ENCODE data around the gene ZC3H11A.
"Not testable (repeated sequence)": the region's sequence is repeated elsewhere in the genome, so short reads cannot be mapped to it uniquely, and the experiment has no call there.

ZC3H11A gene

GRCh38 chr1:203789966-203790365, 5.5 kb upstream of the ZC3H11A start:
- DNase-seq, result no peak

DNA sequence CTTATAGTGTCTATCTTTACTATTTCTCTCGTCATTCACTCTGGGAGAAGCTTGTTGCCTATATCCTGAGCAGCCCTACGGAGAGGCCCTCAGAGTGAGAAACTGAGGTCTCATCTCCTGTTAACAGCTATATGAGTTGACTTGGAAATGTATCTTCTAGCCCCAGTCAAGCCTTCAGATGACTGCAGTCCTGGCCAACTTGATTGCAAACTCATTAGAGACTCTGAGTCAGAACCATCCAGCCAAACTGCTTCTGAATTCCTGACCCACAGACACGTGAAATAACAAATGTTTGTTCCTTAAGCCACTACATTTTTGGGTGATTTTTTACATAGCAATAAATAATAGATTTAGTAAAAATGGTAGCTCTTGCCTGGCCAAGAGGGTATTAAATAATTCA, 3.9 kb upstream of the ZC3H11A start:
- no peak for DNase-seq

DNA sequence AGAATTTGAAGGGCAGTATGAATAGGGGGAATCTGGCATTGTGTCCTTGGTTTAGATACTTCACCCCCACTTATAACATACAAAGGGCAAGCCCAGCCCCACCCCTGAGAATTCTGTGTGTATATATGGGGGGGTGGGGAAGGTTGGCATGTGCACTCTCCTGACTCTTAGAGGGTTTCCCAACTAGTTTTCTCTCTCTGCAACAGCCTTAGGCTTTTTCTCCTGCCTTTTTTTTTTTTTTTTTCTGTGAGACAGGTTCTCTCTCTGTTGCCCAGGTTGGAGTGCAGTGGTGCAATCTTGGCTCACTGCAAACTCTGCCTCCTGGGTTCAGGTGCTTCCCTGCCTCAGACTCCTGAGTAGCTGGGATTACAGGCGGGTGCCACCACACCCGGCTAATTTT, 2.9 kb upstream of the ZC3H11A start:
- no peak for DNase-seq

GRCh38 chr1:203793561-203793960, 1.9 kb upstream of the ZC3H11A start:
- not testable (repeated sequence) for DNase-seq

GRCh38 chr1:203794764-203795440, 521 bp upstream of the ZC3H11A start:
- no peak for DNase-seq

GRCh38 chr1:203796236-203796605, 798 bp downstream of the ZC3H11A start:
- no peak for DNase-seq

GRCh38 chr1:203797216-203797615, 1.8 kb downstream of the ZC3H11A start:
- DNase-seq, result no peak

GRCh38 chr1:203797948-203798655, 2.7 kb downstream of the ZC3H11A start:
- DNase-seq, result no peak

- no peak for DNase-seq
Measured at GRCh38 chr1:203799157-203799556, 3.7 kb downstream of the ZC3H11A start.

DNA sequence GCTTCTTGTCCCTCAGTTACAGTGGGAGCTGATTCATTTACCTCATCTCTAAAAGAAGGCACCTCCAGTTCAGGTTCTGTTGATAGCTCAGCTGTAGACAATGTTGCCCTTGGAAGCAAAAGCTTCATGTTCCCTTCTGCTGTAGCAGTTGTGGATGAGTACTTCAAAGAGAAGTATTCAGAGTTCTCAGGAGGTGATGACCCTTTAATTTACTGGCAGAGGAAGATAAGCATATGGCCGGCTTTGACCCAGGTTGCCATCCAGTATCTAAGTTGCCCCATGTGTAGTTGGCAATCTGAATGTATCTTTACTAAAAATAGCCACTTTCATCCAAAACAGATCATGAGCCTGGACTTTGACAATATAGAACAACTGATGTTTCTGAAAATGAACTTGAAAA, 4.5 kb downstream of the ZC3H11A start:
- no peak for DNase-seq

- DNase-seq, result no peak
Measured at GRCh38 chr1:203805689-203806088, 10.3 kb downstream of the ZC3H11A start.

DNA sequence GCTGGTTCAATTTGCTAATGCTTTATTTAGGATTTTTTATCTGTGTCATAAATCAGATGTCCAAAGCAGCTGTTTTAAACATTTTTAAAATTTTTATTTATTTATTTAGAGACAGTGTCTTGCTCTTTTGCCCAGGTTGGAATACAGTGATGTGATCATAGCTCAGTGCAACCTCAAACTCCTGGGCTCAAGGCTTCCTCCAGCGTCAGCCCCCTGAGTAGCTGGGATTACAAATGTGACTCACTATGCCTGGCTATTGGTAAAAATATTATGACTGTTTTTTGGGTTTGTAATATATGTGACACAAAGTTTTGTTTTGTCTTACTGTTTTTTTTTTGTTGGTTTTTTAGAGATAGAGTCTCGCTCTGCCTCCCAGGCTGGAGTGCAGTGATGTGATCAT, 11.8 kb downstream of the ZC3H11A start:
- DNase-seq, result no peak

DNA sequence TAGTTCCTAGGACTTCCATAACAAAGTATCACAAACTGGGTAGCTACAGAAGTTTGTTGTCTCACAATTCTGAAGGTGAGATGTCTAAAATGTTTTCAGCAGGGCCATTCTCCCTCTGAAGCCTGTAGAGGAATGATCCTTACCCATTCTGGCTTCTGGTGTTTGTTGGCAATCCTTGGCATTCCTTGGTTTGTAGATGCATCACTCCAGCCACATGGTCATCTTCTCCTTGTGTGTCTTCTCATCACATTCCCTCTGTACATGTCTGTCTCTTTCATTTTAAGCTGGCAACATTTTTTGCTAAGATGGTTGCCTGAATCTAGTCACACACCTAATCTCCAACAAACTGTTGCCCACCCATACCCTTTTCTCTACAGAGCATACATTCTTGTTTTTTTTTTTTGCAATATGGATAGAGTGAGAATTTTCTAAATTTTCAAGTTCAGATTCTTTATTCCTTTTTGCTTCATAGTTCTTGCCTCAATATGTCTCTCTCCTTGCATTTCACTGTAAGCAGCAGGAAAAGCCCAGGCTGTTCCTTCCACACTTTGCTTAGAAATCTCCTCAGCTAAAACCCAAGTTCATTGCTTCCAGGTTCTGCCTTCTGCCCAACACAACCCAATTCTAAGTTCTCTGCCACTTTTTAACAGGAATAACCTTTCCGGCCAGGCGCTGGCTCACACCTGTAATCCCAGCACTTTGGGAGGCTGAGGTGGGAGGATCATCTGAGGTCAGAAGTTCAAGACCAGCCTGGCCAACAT, 18.3 kb downstream of the ZC3H11A start:
- DNase-seq, result no peak

GRCh38 chr1:203818399-203818798, 23.0 kb downstream of the ZC3H11A start:
- DNase-seq, result no peak

GRCh38 chr1:203823306-203823705, 27.9 kb downstream of the ZC3H11A start:
- DNase-seq, result no peak

DNA sequence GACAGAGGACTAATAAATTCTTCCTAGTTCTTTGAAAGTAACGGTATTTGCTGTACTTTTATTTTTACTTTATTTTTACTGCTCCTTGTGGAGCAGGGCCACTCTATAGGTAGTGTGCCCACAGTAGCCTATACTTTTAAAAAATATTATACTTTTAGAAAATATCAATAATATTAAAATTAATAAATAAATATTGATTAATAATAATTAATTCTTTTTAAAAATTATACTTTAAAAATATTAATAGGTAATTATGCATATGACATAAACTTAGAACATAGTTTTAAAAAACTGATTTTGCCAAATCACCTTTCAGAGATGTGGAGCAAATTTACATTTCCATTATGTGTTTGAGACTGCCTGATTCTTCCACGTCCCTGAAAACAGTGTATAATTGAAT, 30.8 kb downstream of the ZC3H11A start:
- no peak for DNase-seq

DNA sequence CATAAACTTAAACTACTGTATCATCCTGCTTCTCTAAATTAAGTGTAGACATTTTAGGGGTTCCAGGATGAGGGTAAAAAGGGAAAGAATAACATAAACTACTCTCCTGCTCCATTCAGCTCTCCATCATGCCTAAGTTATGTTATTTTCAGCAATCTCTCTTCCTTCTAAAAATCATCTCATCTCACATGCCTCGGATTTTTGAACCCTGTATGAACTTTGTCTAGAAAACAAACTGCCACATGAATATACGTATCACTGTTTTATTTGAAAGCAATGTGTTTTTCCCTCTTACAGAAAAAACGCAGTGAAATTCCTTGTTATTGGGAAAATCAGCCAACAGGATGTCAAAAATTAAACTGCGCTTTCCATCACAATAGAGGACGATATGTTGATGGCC, 32.6 kb downstream of the ZC3H11A start:
- no peak for DNase-seq

GRCh38 chr1:203828503-203828902, 33.1 kb downstream of the ZC3H11A start:
- DNase-seq, result no peak

DNA sequence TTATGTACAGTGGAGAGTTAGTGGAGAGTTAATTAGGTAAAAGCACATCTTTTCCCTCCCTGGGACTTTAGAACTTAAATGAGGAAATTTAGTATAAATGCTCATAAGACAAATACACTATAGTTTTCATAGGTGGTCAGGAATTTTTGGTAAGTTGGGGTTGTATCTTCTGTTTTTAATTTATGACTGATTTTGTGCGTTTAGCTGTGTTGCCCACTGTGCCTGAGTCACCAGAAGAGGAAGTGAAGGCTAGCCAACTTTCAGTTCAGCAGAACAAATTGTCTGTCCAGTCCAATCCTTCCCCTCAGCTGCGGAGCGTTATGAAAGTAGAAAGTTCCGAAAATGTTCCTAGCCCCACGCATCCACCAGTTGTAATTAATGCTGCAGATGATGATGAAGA, 33.8 kb downstream of the ZC3H11A start:
- DNase-seq, result not testable (repeated sequence)

DNA sequence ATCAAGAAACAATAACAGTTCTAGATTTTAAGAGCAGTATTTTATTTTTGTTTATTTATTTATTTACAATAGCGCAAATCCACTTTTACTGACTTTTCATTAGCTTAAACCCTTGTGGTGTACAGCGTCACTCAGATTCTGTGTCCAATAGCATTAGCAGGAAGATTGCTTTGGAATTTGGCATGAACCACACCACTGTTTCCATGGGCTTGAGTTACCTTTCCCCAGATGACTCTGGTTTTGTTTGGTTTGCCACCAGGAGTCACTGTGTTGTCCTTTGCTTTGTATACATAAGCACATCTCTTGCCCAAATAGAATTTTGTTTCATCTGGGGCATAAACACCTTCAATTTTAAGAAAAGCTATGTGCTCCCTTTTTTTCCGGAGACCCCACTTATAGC, 40.1 kb downstream of the ZC3H11A start:
- DNase-seq, result no peak

- no peak for DNase-seq
Measured at GRCh38 chr1:203839081-203839480, 43.7 kb downstream of the ZC3H11A start.

GRCh38 chr1:203840208-203840808, 44.9 kb downstream of the ZC3H11A start:
- DNase-seq, result no peak

- no peak for DNase-seq
Measured at GRCh38 chr1:203842559-203842876, 47.1 kb downstream of the ZC3H11A start.

- no peak for DNase-seq
Measured at GRCh38 chr1:203843435-203843834, 48.0 kb downstream of the ZC3H11A start.

Data from DMS153 (cell line).